Suprapubic skin (tissue), 4 donors: ENCODE data around the gene TTC38.

Source experiments
- CTCF ChIP-seq, 2 donors: fragments of 200-600 bp in 1 of 2; fragments of 450-650 bp in 1 of 2; sonication (generic) in 1 of 2; IDR thresholded peaks; one replicate each; pipeline ENCODE4 v1.5.1; 2016 to 2019; ENCODE audit warnings: antibody characterized with exemption in 2 of 2, mild to moderate bottlenecking in 1 of 2, moderate library complexity in 1 of 2
- EP300 ChIP-seq: sonication (generic); formaldehyde crosslinking; IDR thresholded peaks from one replicate; pipeline ENCODE4 v1.6.1; 2017; ENCODE audit warnings: antibody characterized with exemption
- POLR2A ChIP-seq, 2 donors: fragments of 450-650 bp; IDR thresholded peaks; one replicate each; pipeline ENCODE4 v1.6.1; 2017; ENCODE audit warnings: antibody characterized with exemption in 2 of 2, mild to moderate bottlenecking in 2 of 2, moderate library complexity in 2 of 2
- POLR2AphosphoS5 ChIP-seq, 3 donors: sonication (generic); formaldehyde crosslinking; IDR thresholded peaks; one replicate each; pipeline ENCODE4 v1.6.1; 2017; ENCODE audit warnings: antibody characterized with exemption in 3 of 3

- TF ChIP-seq CTCF (IDR thresholded peaks at IDR 0.05) (no peak), EP300 (no peak), POLR2A (IDR thresholded peaks at IDR 0.05) (no peak), POLR2AphosphoS5 (IDR thresholded peaks at IDR 0.05) (no peak)
These were observed 70.8 kb downstream of the TTC38 start for GRCh38 chr22:46338636-46339035.
